Activated naive CD4-positive, alpha-beta T cell treated with anti-CD3 and anti-CD28 coated beads for 36 hours (primary cell): Measurements from ENCODE around the gene CHD6. TPM values are rescaled to one million over a fixed set of nuclear protein-coding genes. Genes with fewer than 3 reads are reported as not detected.

ENCODE experiments used
- CTCF ChIA-PET: fragments of 350-600 bp; sonication (Branson Sonifier 250); formaldehyde crosslinking; loops from one replicate; lab custom pipeline; 2021; ENCODE audit warnings: antibody characterized with exemption; lab: Charles Lee
- DNase-seq: peaks from one replicate; pipeline ENCODE4 v3.0.0-alpha.2; 2020
- H3K27ac Mint-ChIP-seq: one replicate; pipeline ENCODE4 v1.8.0; 2021; ENCODE audit warnings: mild to moderate bottlenecking, mixed read lengths
- H3K27me3 Mint-ChIP-seq: one replicate; pipeline ENCODE4 v1.8.0; 2021; ENCODE audit warnings: low read depth, mixed read lengths
- H3K36me3 Mint-ChIP-seq: one replicate; pipeline ENCODE4 v1.8.0; 2021; ENCODE audit warnings: low read depth, mixed read lengths
- H3K4me1 Mint-ChIP-seq: one replicate; pipeline ENCODE4 v1.8.0; 2021; ENCODE audit warnings: low read depth, mixed read lengths
- H3K4me3 Mint-ChIP-seq: one replicate; pipeline ENCODE4 v1.8.0; 2021; ENCODE audit warnings: mild to moderate bottlenecking, moderate library complexity, mixed read lengths
- H3K9me3 Mint-ChIP-seq: one replicate; pipeline ENCODE4 v1.8.0; 2021; ENCODE audit warnings: mixed read lengths
- intact Hi-C: fragments of 100-400 bp; cut with micrococcal nuclease; formaldehyde crosslinking; loops from one replicate; pipeline ENCODE4 v1.15.1; 2023
- total RNA-seq, 2 experiments: library from RNA; stranded (reverse); gene quantifications; one replicate each; pipeline ENCODE4 v1.2.3, GENCODE V29; 2021

CHD6 gene
- total RNA-seq, 2 experiments from 2014 or later: 30.1 to 31.8 TPM

- no peak for DNase-seq
- peaks cover 6% of the 10 kb centered on the region for H3K4me1 Mint-ChIP-seq
- no peak overlapping the region for H3K27ac Mint-ChIP-seq
- H3K4me3 Mint-ChIP-seq: no peak overlapping the region
- H3K27me3 Mint-ChIP-seq: no peaks in the 10 kb centered on the region
- H3K9me3 Mint-ChIP-seq: peaks cover 46% of the 10 kb centered on the region
- intact Hi-C loops: no loop called here
- peaks cover 22% of the 10 kb centered on the region for H3K36me3 Mint-ChIP-seq
- CTCF ChIA-PET: no interaction called here
Measured at GRCh38 chr20:41601742-41602141, 16.4 kb downstream of the CHD6 start.

GRCh38 chr20:41600926-41601631, 17.1 kb downstream of the CHD6 start:
- Mint-ChIP-seq H3K36me3 (peaks cover 25% of the 10 kb centered on the region), H3K9me3 (peaks cover 52% of the 10 kb centered on the region), H3K27ac (no peak overlapping the region), H3K4me3 (no peak overlapping the region), H3K4me1 (peaks cover 7% of the 10 kb centered on the region), H3K27me3 (no peaks in the 10 kb centered on the region)
- intact Hi-C loops: no loop called here
- DNase-seq: no peak
- CTCF ChIA-PET: no interaction called here

- no peak for DNase-seq
- H3K36me3 Mint-ChIP-seq: peaks cover 37% of the 10 kb centered on the region
- intact Hi-C loops: no loop called here
- no peaks in the 10 kb centered on the region for H3K27me3 Mint-ChIP-seq
- H3K4me1 Mint-ChIP-seq: peaks cover 5% of the 10 kb centered on the region
- H3K9me3 Mint-ChIP-seq: peaks cover 64% of the 10 kb centered on the region
- no peak overlapping the region for H3K4me3 Mint-ChIP-seq
- CTCF ChIA-PET: interaction anchor here (0.5 kb wide), 1 partner anchor 73 kb away, joined by 3 read pairs; no protein-coding TSS in a partner anchor
- H3K27ac Mint-ChIP-seq: no peak overlapping the region
Measured at GRCh38 chr20:41599699-41600104, 18.5 kb downstream of the CHD6 start.

GRCh38 chr20:41598719-41599118, 19.5 kb downstream of the CHD6 start:
- CTCF ChIA-PET: no interaction called here
- no peak overlapping the region for H3K4me3 Mint-ChIP-seq
- no peak overlapping the region for H3K27ac Mint-ChIP-seq
- H3K9me3 Mint-ChIP-seq: peaks cover 72% of the 10 kb centered on the region
- DNase-seq: no peak
- intact Hi-C loops: no loop called here
- peaks cover 44% of the 10 kb centered on the region for H3K36me3 Mint-ChIP-seq
- H3K27me3 Mint-ChIP-seq: no peaks in the 10 kb centered on the region
- H3K4me1 Mint-ChIP-seq: peaks cover 10% of the 10 kb centered on the region

- no peak for DNase-seq
- Mint-ChIP-seq H3K27me3 (no peaks in the 10 kb centered on the region), H3K27ac (no peak overlapping the region), H3K4me3 (no peak overlapping the region), H3K4me1 (peaks cover 22% of the 10 kb centered on the region), H3K9me3 (peaks cover 55% of the 10 kb centered on the region), H3K36me3 (peaks cover 36% of the 10 kb centered on the region)
- intact Hi-C loops: no loop called here
- CTCF ChIA-PET: no interaction called here
Measured at GRCh38 chr20:41594514-41595322, 23.5 kb downstream of the CHD6 start.

GRCh38 chr20:41592516-41593216, 25.5 kb downstream of the CHD6 start:
- Mint-ChIP-seq H3K4me1 (peaks cover 22% of the 10 kb centered on the region), H3K4me3 (no peak overlapping the region), H3K9me3 (peaks cover 46% of the 10 kb centered on the region), H3K27ac (no peak overlapping the region), H3K36me3 (peaks cover 30% of the 10 kb centered on the region), H3K27me3 (no peaks in the 10 kb centered on the region)
- CTCF ChIA-PET: interaction anchor here (0.6 to 0.9 kb wide), 2 partner anchors 22 to 706 kb away, joined by 3 read pairs; no protein-coding TSS in a partner anchor
- no peak for DNase-seq
- intact Hi-C loops: no loop called here

- intact Hi-C loops: no loop called here
- H3K9me3 Mint-ChIP-seq: peaks cover 36% of the 10 kb centered on the region
- H3K4me1 Mint-ChIP-seq: peaks cover 10% of the 10 kb centered on the region
- H3K27me3 Mint-ChIP-seq: no peaks in the 10 kb centered on the region
- no peak overlapping the region for H3K27ac Mint-ChIP-seq
- peaks cover 30% of the 10 kb centered on the region for H3K36me3 Mint-ChIP-seq
- CTCF ChIA-PET: no interaction called here
- H3K4me3 Mint-ChIP-seq: no peak overlapping the region
- no peak for DNase-seq
Measured at GRCh38 chr20:41587956-41588355, 30.2 kb downstream of the CHD6 start.

- DNase-seq: no peak
- CTCF ChIA-PET: interaction anchor here (1.0 kb wide), 1 partner anchor 16 kb away, joined by 3 read pairs; no protein-coding TSS in a partner anchor
- no peaks in the 10 kb centered on the region for H3K27me3 Mint-ChIP-seq
- intact Hi-C loops: no loop called here
- H3K27ac Mint-ChIP-seq: no peak overlapping the region
- H3K4me1 Mint-ChIP-seq: peaks cover 10% of the 10 kb centered on the region
- H3K9me3 Mint-ChIP-seq: peaks cover 38% of the 10 kb centered on the region
- H3K4me3 Mint-ChIP-seq: no peak overlapping the region
- peaks cover 32% of the 10 kb centered on the region for H3K36me3 Mint-ChIP-seq
Measured at GRCh38 chr20:41587523-41587922, 30.7 kb downstream of the CHD6 start.

GRCh38 chr20:41586772-41587171, 31.4 kb downstream of the CHD6 start:
- intact Hi-C loops: no loop called here
- H3K9me3 Mint-ChIP-seq: peaks cover 38% of the 10 kb centered on the region
- no peak for DNase-seq
- H3K27ac Mint-ChIP-seq: no peak overlapping the region
- H3K27me3 Mint-ChIP-seq: no peaks in the 10 kb centered on the region
- CTCF ChIA-PET: interaction anchor here (1.0 kb wide), 1 partner anchor 15 kb away, joined by 3 read pairs; no protein-coding TSS in a partner anchor
- peaks cover 32% of the 10 kb centered on the region for H3K36me3 Mint-ChIP-seq
- no peak overlapping the region for H3K4me3 Mint-ChIP-seq
- peaks cover 13% of the 10 kb centered on the region for H3K4me1 Mint-ChIP-seq

- Mint-ChIP-seq H3K36me3 (peaks cover 7% of the 10 kb centered on the region), H3K9me3 (peaks cover 8% of the 10 kb centered on the region), H3K27ac (no peak overlapping the region), H3K4me3 (no peak overlapping the region), H3K27me3 (no peaks in the 10 kb centered on the region), H3K4me1 (peaks cover 43% of the 10 kb centered on the region)
- CTCF ChIA-PET: no interaction called here
- no peak for DNase-seq
- intact Hi-C loops: no loop called here
Measured at GRCh38 chr20:41580350-41580749, 37.8 kb downstream of the CHD6 start.

GRCh38 chr20:41577129-41578009, 40.8 kb downstream of the CHD6 start:
- H3K4me3 Mint-ChIP-seq: no peak overlapping the region
- DNase-seq: no peak
- H3K36me3 Mint-ChIP-seq: no peaks in the 10 kb centered on the region
- CTCF ChIA-PET: no interaction called here
- no peaks in the 10 kb centered on the region for H3K27me3 Mint-ChIP-seq
- intact Hi-C loops: no loop called here
- peaks cover 2% of the 10 kb centered on the region for H3K9me3 Mint-ChIP-seq
- peaks cover 59% of the 10 kb centered on the region for H3K4me1 Mint-ChIP-seq
- no peak overlapping the region for H3K27ac Mint-ChIP-seq
